ENCODE data around the gene ZNF557.
"Not testable (repeated sequence)": the region's sequence is repeated elsewhere in the genome, so short reads cannot be mapped to it uniquely, and the experiment has no call there.

ZNF557 gene

GRCh38 chr19:7069042-7069903 lies at the start of gene ZNF557:
Gene ZNF557 (plus strand): TSS chr19:7069703. CDS start chr19:7075075, 5,372 bp downstream.
- DNase-seq (ENCODE audit: low spot score), result peak; percentile 98

GRCh38 chr19:7021331-7021730 lies 48.2 kb upstream of the ZNF557 start, which contains the start of gene MBD3L2B:
Gene MBD3L2B (minus strand): TSS chr19:7021431. CDS start chr19:7021397, 34 bp downstream.
- DNase-seq (ENCODE audit: low spot score), result not testable (repeated sequence)

GRCh38 chr19:7028790-7029189 lies 40.7 kb upstream of the ZNF557 start:
- not testable (repeated sequence) for DNase-seq (ENCODE audit: low spot score)

- not testable (repeated sequence) for DNase-seq (ENCODE audit: low spot score)
Observed at GRCh38 chr19:7030278-7030677, 39.2 kb upstream of the ZNF557 start, which contains the start of gene MBD3L5. Gene MBD3L5 (plus strand): TSS chr19:7030578. CDS start chr19:7030612, 34 bp downstream.

GRCh38 chr19:7040079-7040478 lies 29.4 kb upstream of the ZNF557 start, which contains the start of gene MBD3L4:
Gene MBD3L4 (minus strand): TSS chr19:7040179. CDS start chr19:7040144, 35 bp downstream.
- not testable (repeated sequence) for DNase-seq (ENCODE audit: low spot score)

- not testable (repeated sequence) for DNase-seq (ENCODE audit: low spot score)
Observed at GRCh38 chr19:7041563-7041962, 27.9 kb upstream of the ZNF557 start.

- not testable (repeated sequence) for DNase-seq (ENCODE audit: low spot score)
Observed at GRCh38 chr19:7049021-7049420, 20.5 kb upstream of the ZNF557 start, which contains the start of gene MBD3L2. Gene MBD3L2 (plus strand): TSS chr19:7049321. CDS start chr19:7049374, 53 bp downstream.

- not testable (repeated sequence) for DNase-seq (ENCODE audit: low spot score)
Observed at GRCh38 chr19:7051421-7051820, 18.1 kb upstream of the ZNF557 start.

GRCh38 chr19:7052896-7053295 lies 16.6 kb upstream of the ZNF557 start:
- DNase-seq (ENCODE audit: low spot score), result not testable (repeated sequence)

- not testable (repeated sequence) for DNase-seq (ENCODE audit: low spot score)
Observed at GRCh38 chr19:7054635-7055368, 14.7 kb upstream of the ZNF557 start.

- DNase-seq (ENCODE audit: low spot score), result not testable (repeated sequence)
Observed at GRCh38 chr19:7055679-7056078, 13.8 kb upstream of the ZNF557 start.

- DNase-seq (ENCODE audit: low spot score), result not testable (repeated sequence)
Observed at GRCh38 chr19:7056371-7056770, 13.1 kb upstream of the ZNF557 start.

GRCh38 chr19:7058576-7058975 lies 10.9 kb upstream of the ZNF557 start, which contains the start of gene MBD3L3:
Gene MBD3L3 (minus strand): TSS chr19:7058676. CDS start chr19:7058605, 71 bp downstream.
- not testable (repeated sequence) for DNase-seq (ENCODE audit: low spot score)

- DNase-seq (ENCODE audit: low spot score), result not testable (repeated sequence)
Observed at GRCh38 chr19:7059977-7060376, 9.5 kb upstream of the ZNF557 start.

GRCh38 chr19:7063339-7063738 lies 6.2 kb upstream of the ZNF557 start:
- no peak for DNase-seq (ENCODE audit: low spot score)

GRCh38 chr19:7063764-7064418 lies 5.6 kb upstream of the ZNF557 start:
- no peak for DNase-seq (ENCODE audit: low spot score)

GRCh38 chr19:7067122-7067521 lies 2.4 kb upstream of the ZNF557 start:
- DNase-seq (ENCODE audit: low spot score), result not testable (repeated sequence)

- DNase-seq (ENCODE audit: low spot score), result no peak
Observed at GRCh38 chr19:7067716-7068115, 1.8 kb upstream of the ZNF557 start.

- DNase-seq (ENCODE audit: low spot score), result no peak
Observed at GRCh38 chr19:7068599-7068998, 904 bp upstream of the ZNF557 start.

- no peak for DNase-seq (ENCODE audit: low spot score)
Observed at GRCh38 chr19:7069904-7070226, 362 bp downstream of the ZNF557 start.

- no peak for DNase-seq (ENCODE audit: low spot score)
Observed at GRCh38 chr19:7072541-7072940, 3.0 kb downstream of the ZNF557 start.

All from AG08395 (cell line).